H1 (cell line): ENCODE measurements around the gene CEP72. TPM values are rescaled to one million over a fixed set of nuclear protein-coding genes. Genes with fewer than 3 reads are reported as not detected.
"Not testable (repeated sequence)": the region's sequence is repeated elsewhere in the genome, so short reads cannot be mapped to it uniquely, and the experiment has no call there.

Experiments used
- CTCF ChIA-PET: fragments of 300-600 bp; sonication (Branson Sonifier 250); formaldehyde crosslinking; loops from one replicate; lab custom pipeline; 2021; ENCODE audit not compliant: partially characterized antibody; lab: Charles Lee
- POLR2A ChIA-PET: fragments of 300-600 bp; sonication (Branson Sonifier 250); formaldehyde crosslinking; loops from one replicate; lab custom pipeline; 2021; ENCODE audit warnings: inconsistent platforms; ENCODE audit not compliant: partially characterized antibody; lab: Charles Lee
- DNase-seq, 2 experiments: peaks; one replicate each; pipeline versions ENCODE4 v3.0.0 to v3.0.0-alpha.2; 2010 to 2022; ENCODE audit warnings: low spot score in 2 of 2, low read depth in 1 of 2, mixed read lengths in 1 of 2
- FAIRE-seq: peaks from 2 replicates; lab custom pipeline; 2011; peaks lifted over from hg19 to GRCh38; lab: Jason Lieb, UNC
- H2AFZ ChIP-seq: 2 replicates; pipeline ENCODE4 v1.8.1; 2012; ENCODE audit warnings: low read length, inconsistent platforms
- H2AK5ac ChIP-seq: 2 replicates; pipeline ENCODE4 v1.6.1; 2013; ENCODE audit warnings: low read depth, low read length
- H2BK120ac ChIP-seq: replicated peaks from 2 replicates; pipeline ENCODE3; 2013; ENCODE audit warnings: low read depth, low read length, inconsistent platforms
- H2BK12ac ChIP-seq: 2 replicates; pipeline ENCODE4 v1.6.1; 2013; ENCODE audit warnings: low read depth, low read length
- H2BK15ac ChIP-seq: 2 replicates; pipeline ENCODE4 v1.6.1; 2013; ENCODE audit warnings: low read length
- H2BK20ac ChIP-seq: 2 replicates; pipeline ENCODE4 v1.6.1; 2013; ENCODE audit warnings: low read length
- H2BK5ac ChIP-seq: 2 replicates; pipeline ENCODE4 v1.6.1; 2013; ENCODE audit warnings: low read depth, low read length
- H3K14ac ChIP-seq: 2 replicates; pipeline ENCODE4 v1.6.1; 2013; ENCODE audit warnings: inconsistent platforms; ENCODE audit not compliant: insufficient read length
- H3K18ac ChIP-seq: 2 replicates; pipeline ENCODE4 v1.6.1; 2013; ENCODE audit warnings: low read length; ENCODE audit errors: extremely low read depth
- H3K23ac ChIP-seq: 2 replicates; pipeline ENCODE4 v1.6.1; 2013; ENCODE audit warnings: inconsistent platforms; ENCODE audit not compliant: insufficient read length
- H3K23me2 ChIP-seq: 2 replicates; pipeline ENCODE4 v1.6.1; 2013; ENCODE audit warnings: low read depth, low read length
- H3K27ac ChIP-seq: 2 replicates; pipeline ENCODE4 v1.6.1; 2011; ENCODE audit warnings: low read depth, low read length, inconsistent platforms
- H3K27me3 ChIP-seq, 4 experiments: replicated peaks in 1 of 4; 1 replicate in 1 of 4; 2 replicates in 3 of 4; pipeline versions ENCODE4 v1.6.1 to v1.8.1; 2011 to 2013; ENCODE audit warnings: low read length in 3 of 4, mild to moderate bottlenecking in 3 of 4, inconsistent platforms in 2 of 4, mixed read lengths in 2 of 4, moderate library complexity in 1 of 4; ENCODE audit not compliant: control insufficient read depth in 3 of 4, insufficient read depth in 3 of 4; ENCODE audit errors: extremely low read depth in 1 of 4
- H3K36me3 ChIP-seq, 4 experiments: 2 replicates each; pipeline versions ENCODE4 v1.6.1 to v1.8.1; 2011 to 2013; ENCODE audit warnings: mild to moderate bottlenecking in 4 of 4, low read length in 3 of 4, moderate library complexity in 2 of 4, control low read depth in 1 of 4, inconsistent platforms in 1 of 4; ENCODE audit not compliant: insufficient read depth in 4 of 4, control insufficient read depth in 2 of 4
- H3K4ac ChIP-seq: replicated peaks from 2 replicates; pipeline ENCODE3; 2013; ENCODE audit warnings: low read length, low read depth, mixed read lengths, inconsistent platforms; ENCODE audit not compliant: insufficient read length
- H3K4me1 ChIP-seq, 4 experiments: replicated peaks in 1 of 4; 1 replicate in 1 of 4; 2 replicates in 3 of 4; pipeline versions ENCODE4 v1.6.1 to v1.8.1; 2011 to 2013; ENCODE audit warnings: low read length in 3 of 4, inconsistent platforms in 2 of 4, mixed read lengths in 1 of 4; ENCODE audit not compliant: insufficient read depth in 4 of 4, control insufficient read depth in 3 of 4
- H3K4me2 ChIP-seq, 2 experiments: 2 replicates each; pipeline versions ENCODE4 v1.6.1 to v1.8.1; 2011 to 2013; ENCODE audit warnings: low read depth in 2 of 2, low read length in 2 of 2, control low read depth in 1 of 2, inconsistent platforms in 1 of 2, mild to moderate bottlenecking in 1 of 2; ENCODE audit not compliant: insufficient read depth in 1 of 2
- H3K4me3 ChIP-seq, 4 experiments: fragments of 200-600, 300-600 bp in 1 of 4; sonication (generic), shearing (Covaris generic), sonication (Bioruptor Twin) in 1 of 4; 2 replicates each; pipeline versions ENCODE4 v1.5.1 to v1.8.1; 2011 to 2016; ENCODE audit warnings: low read length in 4 of 4, low read depth in 3 of 4, control low read depth in 2 of 4, inconsistent platforms in 2 of 4, mild to moderate bottlenecking in 2 of 4, mixed read lengths in 1 of 4, moderate library complexity in 1 of 4; ENCODE audit not compliant: insufficient read depth in 2 of 4; ENCODE audit errors: extremely low read depth in 1 of 4
- H3K56ac ChIP-seq: replicated peaks from 2 replicates; pipeline ENCODE3; 2013; ENCODE audit warnings: low read depth, mild to moderate bottlenecking, mixed read lengths, low read length, inconsistent platforms; ENCODE audit not compliant: insufficient read length
- H3K79me1 ChIP-seq: 2 replicates; pipeline ENCODE4 v1.6.1; 2013; ENCODE audit warnings: low read depth, low read length, control low read depth
- H3K79me2 ChIP-seq, 2 experiments: 2 replicates each; pipeline versions ENCODE4 v1.6.1 to v1.8.1; 2012 to 2013; ENCODE audit warnings: low read length in 2 of 2, mild to moderate bottlenecking in 2 of 2, inconsistent platforms in 1 of 2; ENCODE audit not compliant: insufficient read depth in 2 of 2, control insufficient read depth in 1 of 2
- H3K9ac ChIP-seq, 4 experiments: replicated peaks in 1 of 4; 1 replicate in 1 of 4; 2 replicates in 3 of 4; pipeline versions ENCODE4 v1.6.1 to v1.8.1; 2011 to 2013; ENCODE audit warnings: low read depth in 3 of 4, low read length in 3 of 4, control low read depth in 2 of 4, mild to moderate bottlenecking in 2 of 4, moderate library complexity in 2 of 4, inconsistent platforms in 1 of 4; ENCODE audit errors: extremely low read depth in 1 of 4
- H3K9me3 ChIP-seq, 2 experiments: 2 replicates each; pipeline versions ENCODE4 v1.6.1 to v1.8.1; 2012 to 2013; ENCODE audit warnings: mild to moderate bottlenecking in 2 of 2, moderate library complexity in 2 of 2, control low read depth in 1 of 2, inconsistent platforms in 1 of 2, low read depth in 1 of 2, low read length in 1 of 2, mixed read lengths in 1 of 2; ENCODE audit not compliant: insufficient read depth in 2 of 2
- H4K20me1 ChIP-seq, 2 experiments: replicated peaks in 1 of 2; 2 replicates each; pipeline versions ENCODE3 to v1.8.1; 2011 to 2013; ENCODE audit warnings: inconsistent platforms in 2 of 2, low read length in 2 of 2, mild to moderate bottlenecking in 1 of 2; ENCODE audit not compliant: insufficient read depth in 2 of 2, control insufficient read depth in 1 of 2
- H4K5ac ChIP-seq: 2 replicates; pipeline ENCODE4 v1.6.1; 2013; ENCODE audit warnings: low read length, low read depth, mixed read lengths, inconsistent platforms; ENCODE audit not compliant: insufficient read length
- H4K8ac ChIP-seq: 2 replicates; pipeline ENCODE4 v1.8.0; 2013; ENCODE audit warnings: mild to moderate bottlenecking, moderate library complexity, low read length, inconsistent platforms; ENCODE audit not compliant: insufficient read depth; ENCODE audit errors: extremely low read depth
- H4K91ac ChIP-seq: replicated peaks from 2 replicates; pipeline ENCODE3; 2013; ENCODE audit warnings: low read length, mixed read lengths, inconsistent platforms; ENCODE audit not compliant: insufficient read length
- WGBS, 2 experiments: shearing (Covaris generic) in 1 of 2; methylation state at CpG; one replicate each; pipeline versions ENCODE4 v1.1.6 to v1.1.7; 2013 to 2015; ENCODE audit warnings: low lambda C conversion rate in 2 of 2, mixed read lengths in 2 of 2, inconsistent platforms in 1 of 2, low coverage in 1 of 2, missing lambda C conversion rate in 1 of 2; ENCODE audit not compliant: insufficient replicate concordance in 2 of 2, insufficient coverage in 1 of 2, insufficient read length in 1 of 2; ENCODE audit errors: extremely low coverage in 1 of 2, missing lambda C conversion rate in 1 of 2; 5-methylcytosine and 5-hydroxymethylcytosine counted together
- polyA plus RNA-seq, 7 experiments: library from polyadenylated mRNA; depleted of rRNA in 3 of 7; stranded (reverse) in 5 of 7; unstranded in 2 of 7; fragments of >200 nt in 5 of 7; fragments of 200-250 nt in 2 of 7; gene quantifications; 1 replicate in 5 of 7; 2 replicates in 1 of 7; 4 replicates in 1 of 7; pipeline versions ENCODE4 v1.2.1 to v1.2.3, GENCODE V29; 2011 to 2013; ENCODE audit warnings: missing spikeins in 2 of 7, mixed read lengths in 2 of 7
- total RNA-seq: library from RNA; stranded (reverse); fragmentation: NEBNext Ultra II Directional; extraction: Animal tissue kit (Norgen Biotek cat#: 25700); gene quantifications from 2 replicates; pipeline ENCODE4 v1.2.1, GENCODE V29; 2021

CEP72 gene
- total and polyA plus RNA-seq, 2 of the 8 experiments (the other 6 are each of a cell fraction or from before 2014, with no cell fraction given): 13.1 to 19.6 TPM

GRCh38 chr5:605090-605489 is 7.0 kb upstream of the CEP72 start:
- H3K79me2 ChIP-seq, H3K56ac ChIP-seq, H2BK5ac ChIP-seq, H2BK12ac ChIP-seq, H3K79me1 ChIP-seq, H3K4me2 ChIP-seq, H3K4me1 ChIP-seq, FAIRE-seq, H3K18ac ChIP-seq, H2BK15ac ChIP-seq, H3K4me3 ChIP-seq, H3K23ac ChIP-seq, H3K14ac ChIP-seq, H3K9me3 ChIP-seq, H3K9ac ChIP-seq, H4K20me1 ChIP-seq, H2BK20ac ChIP-seq, H2AK5ac ChIP-seq, H4K8ac ChIP-seq, H3K23me2 ChIP-seq, H3K36me3 ChIP-seq, POLR2A ChIA-PET, H3K27ac ChIP-seq, H4K5ac ChIP-seq, H3K27me3 ChIP-seq, H3K4ac ChIP-seq, H2AFZ ChIP-seq, H2BK120ac ChIP-seq, DNase-seq, H4K91ac ChIP-seq: not testable (repeated sequence)
- CTCF ChIA-PET: interaction anchor here (0.9 kb wide), 1 partner anchor 157 kb away, joined by 3 read pairs; no protein-coding TSS in a partner anchor
- WGBS, 2 experiments: 74% methylated on average over 3 of the region's 6 CpGs; no CpG with 5 or more reads in 1 of the 2 experiments
